GM19239 (cell line): ENCODE measurements around the gene LMNTD1.
"Not testable (repeated sequence)": the region's sequence is repeated elsewhere in the genome, so short reads cannot be mapped to it uniquely, and the experiment has no call there.

ENCODE experiments used
- DNase-seq: peaks from one replicate; pipeline ENCODE4 v3.0.0; 2011; ENCODE audit warnings: low spot score; ENCODE audit not compliant: insufficient read length
- FAIRE-seq: peaks from 2 replicates; lab custom pipeline; 2011; peaks lifted over from hg19 to GRCh38; lab: Jason Lieb, UNC

Gene LMNTD1

DNA sequence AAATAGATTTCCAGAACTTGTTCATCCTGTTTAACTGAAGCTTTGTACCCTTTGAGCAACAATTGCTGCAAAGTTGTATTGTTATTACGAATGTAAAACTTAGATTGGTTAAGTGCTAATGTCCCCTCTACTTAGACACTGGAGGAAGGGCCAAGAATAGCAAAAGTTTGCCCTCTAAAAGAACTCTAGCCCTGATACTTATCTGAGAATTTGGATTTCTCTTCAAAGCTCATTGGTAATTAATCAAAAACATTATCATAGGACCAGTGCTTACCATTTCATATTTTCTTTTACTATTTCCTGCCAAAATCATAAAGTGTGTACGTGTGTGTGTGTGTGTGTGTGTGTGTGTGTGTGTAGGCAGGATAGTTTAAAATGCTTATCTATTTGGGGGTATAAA lies 58.2 kb downstream of the LMNTD1 start:
- no peak for FAIRE-seq
- DNase-seq, result no peak

DNA sequence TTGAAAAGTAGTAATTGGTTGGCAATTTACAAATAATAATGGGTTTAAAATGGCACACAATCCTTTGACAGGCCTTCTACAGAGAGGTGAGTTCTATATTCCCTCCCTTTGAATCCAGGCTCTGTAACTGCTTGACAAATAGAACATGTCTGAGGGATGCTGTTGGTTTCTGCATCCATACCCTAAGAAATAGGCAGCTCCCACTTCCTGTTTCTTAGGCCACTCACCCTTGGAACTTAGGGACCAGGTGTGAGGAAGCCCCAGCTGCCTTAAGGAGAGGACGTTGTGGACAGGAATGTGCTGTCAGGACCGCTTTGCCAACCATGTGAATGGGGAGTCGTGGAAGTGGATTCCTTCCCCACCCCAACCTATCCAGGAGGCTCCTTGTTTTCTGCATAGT lies 59.4 kb downstream of the LMNTD1 start:
- no peak for DNase-seq
- no peak for FAIRE-seq

DNA sequence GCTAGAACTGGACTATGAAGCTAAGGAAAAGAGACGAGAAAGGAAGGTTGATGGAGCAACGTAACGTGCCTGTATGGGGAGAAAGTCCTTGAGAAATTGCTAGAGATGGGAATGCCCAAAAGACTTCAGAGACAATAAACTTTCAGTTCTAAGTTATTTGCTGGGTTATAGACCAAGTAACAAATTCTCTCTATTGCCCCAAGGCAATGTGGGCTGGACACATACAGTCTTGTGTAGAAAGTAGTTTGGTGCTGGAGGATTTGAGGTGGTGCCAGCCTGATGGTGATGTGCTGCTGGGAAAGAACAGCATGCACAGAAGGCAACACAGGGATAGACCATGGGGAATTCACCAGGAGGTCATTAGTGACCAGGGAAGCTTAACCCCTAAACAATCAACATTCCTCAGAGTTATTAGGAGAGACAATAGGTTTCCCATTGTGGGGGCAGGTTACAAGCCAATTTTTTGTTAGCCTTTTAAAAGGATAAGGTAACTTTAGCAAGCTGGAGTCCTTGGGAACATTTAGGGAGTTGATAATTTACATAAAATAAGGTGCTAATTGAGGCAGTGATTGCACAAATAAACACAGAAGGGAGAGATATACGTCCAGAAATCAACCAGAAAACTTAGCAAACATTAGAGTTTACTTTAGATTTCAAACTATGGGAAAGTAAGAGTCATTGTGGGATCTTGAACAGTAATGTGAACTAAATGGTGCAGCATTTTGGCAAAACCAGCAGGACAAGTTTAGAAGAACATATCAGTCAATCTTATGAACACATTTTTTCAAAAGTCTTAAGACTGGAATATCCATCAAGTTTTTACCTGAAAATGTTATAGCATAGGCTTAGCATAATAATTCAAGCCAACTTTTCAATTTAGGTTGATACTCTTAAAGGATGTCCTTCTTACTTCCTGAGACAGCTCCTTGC lies 61.4 kb downstream of the LMNTD1 start:
- no peak for FAIRE-seq
- no peak for DNase-seq

DNA sequence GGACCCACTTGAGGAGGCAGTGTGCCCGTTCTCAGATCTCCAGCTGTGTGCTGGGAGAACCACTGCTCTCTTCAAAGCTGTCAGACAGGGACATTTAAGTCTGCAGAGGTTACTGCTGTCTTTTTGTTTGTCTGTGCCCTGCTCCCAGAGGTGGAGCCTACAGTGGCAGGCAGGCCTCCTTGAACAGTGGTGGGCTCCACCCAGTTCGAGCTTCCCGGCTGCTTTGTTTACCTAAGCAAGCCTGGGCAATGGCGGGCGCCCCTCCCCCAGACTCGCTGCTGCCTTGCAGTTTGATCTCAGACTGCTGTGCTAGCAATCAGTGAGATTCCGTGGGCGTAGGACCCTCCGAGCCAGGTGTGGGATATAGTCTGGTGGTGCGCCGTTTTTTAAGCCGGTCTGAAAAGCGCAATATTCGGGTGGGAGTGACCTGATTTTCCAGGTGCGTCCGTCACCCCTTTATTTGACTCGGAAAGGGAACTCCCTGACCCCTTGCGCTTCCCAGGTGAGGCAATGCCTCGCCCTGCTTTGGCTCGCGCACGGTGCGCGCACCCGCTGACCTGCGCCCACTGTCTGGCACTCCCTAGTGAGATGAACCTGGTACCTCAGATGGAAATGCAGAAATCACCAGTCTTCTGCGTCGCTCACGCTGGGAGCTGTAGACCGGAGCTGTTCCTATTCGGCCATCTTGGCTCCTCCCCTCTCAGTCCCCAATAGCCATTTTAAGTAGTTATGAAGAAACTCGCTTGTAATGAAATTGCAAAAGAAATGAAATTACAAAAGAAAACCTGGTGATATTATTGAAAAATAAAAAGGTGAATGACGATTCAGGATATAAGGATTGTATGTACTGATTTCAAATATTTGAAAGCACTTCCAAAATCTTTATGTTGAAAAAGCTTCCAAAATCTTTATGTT lies 63.9 kb downstream of the LMNTD1 start:
- DNase-seq, FAIRE-seq: not testable (repeated sequence)

DNA sequence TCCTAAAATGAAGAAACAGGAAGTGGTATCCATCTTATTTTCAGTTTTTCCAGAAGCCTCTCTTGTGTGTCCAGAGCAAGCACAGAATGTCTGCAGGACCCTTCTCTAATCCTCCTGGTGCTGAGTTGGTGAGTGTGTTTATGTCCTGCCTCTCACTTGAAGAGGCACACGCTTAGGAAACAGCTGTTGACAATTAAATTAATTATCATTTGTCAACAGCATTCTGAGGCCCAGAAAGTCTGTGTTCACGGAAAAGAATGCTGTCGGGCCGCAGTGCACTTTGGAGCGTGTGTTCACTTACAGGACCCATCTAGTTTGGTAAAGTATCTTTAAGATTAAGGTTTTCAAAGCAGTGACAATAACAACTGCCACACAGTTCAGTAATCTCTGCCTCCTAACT lies 70.5 kb downstream of the LMNTD1 start:
- DNase-seq (no peak), FAIRE-seq (no peak)

DNA sequence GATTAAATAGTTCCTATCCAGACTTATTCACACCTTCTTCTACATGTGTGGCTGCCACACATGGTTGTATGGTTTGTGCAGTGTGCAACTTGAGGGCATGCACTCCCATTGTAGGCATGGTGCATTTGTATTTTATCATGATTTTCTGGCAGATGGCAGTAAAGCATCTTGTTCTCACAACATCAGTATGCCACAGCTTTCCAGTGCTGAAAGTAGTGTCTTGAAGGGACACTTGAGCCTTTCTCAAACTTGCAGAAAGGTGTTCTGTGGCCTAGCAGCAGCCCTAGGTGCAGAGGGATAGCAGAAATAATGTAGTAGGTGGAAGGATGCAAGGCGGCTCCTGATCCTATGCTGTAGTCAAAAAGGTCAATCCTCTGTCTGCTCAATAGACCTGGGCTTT lies 72.9 kb downstream of the LMNTD1 start:
- DNase-seq, result no peak
- no peak for FAIRE-seq

DNA sequence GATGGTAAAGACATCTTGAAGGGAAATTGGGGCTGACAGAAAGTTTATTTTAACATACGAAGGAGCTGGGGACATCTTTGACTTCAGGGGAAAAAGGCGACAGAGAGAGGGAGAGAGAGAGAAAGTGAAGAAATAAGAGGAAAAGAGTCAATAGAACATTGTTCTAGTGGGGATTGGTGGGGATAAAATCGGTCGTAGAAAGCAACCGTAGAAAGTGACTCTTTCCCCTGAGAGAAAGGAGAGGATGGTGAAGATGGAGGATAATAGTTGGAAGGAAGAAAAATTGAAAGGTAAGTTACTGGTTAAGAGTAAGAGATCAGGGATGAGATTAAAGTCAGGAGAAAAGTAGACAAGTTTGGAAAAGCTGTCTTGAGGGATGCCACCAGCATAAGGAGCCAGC lies 75.9 kb downstream of the LMNTD1 start:
- FAIRE-seq, result no peak
- no peak for DNase-seq

DNA sequence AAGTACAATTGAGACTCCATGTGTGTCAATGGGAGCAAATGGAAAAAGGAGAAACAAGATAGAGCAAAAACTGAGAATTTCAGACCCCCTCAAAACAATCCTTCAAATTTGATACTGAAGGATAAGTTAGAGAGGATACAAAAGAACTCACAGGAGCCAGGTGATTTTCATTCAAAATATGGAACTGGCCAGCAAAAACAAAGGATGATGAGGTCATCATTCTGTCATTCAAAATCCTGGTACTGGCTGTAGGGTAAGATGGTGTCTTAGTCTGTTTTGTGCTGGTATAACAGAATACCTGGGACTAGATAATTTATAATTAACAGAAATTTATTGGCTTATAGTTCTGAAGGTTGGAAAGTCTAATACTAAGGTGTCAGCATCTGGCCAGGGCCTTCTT lies 80.6 kb downstream of the LMNTD1 start:
- DNase-seq (no peak), FAIRE-seq (peak; percentile 14)

DNA sequence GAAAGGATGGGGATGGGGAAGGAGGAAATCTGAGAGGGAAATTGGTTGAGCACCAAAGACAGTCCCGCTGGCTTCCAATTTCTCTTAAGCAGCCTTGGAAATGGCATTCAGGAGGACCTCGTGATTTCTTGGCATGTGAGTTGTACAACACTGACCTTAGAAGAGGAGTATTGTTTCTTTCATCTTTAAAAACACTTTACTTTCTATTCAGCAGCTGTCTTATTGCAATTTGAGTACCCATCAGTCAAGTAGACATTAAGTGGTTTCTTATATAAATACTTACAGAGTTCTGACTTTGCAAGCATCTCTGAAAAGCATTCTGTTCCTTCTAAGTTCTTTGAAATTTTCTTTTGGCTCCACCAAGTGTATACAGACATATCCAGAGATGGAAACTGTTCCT lies 83.2 kb downstream of the LMNTD1 start:
- DNase-seq, result no peak
- no peak for FAIRE-seq

DNA sequence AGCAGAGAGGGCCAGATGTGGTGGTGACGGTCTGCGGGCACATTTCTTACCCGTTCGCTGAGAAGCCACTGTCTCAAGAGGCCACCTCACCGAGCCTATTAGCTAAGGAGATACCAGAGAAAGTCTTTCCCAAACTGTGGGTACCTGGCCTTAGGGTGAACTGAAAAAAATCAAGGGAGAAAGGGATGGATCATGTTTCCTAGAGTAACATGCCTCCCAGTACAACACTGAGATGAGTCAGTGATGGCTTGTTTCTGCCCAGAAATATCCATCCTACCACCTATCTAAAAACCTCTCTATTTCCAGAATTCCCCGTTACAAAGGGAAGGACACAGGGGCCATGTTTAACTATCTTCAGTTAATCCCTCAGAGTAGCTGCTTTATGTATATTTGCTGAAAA lies 83.7 kb downstream of the LMNTD1 start:
- FAIRE-seq (no peak), DNase-seq (no peak)

DNA sequence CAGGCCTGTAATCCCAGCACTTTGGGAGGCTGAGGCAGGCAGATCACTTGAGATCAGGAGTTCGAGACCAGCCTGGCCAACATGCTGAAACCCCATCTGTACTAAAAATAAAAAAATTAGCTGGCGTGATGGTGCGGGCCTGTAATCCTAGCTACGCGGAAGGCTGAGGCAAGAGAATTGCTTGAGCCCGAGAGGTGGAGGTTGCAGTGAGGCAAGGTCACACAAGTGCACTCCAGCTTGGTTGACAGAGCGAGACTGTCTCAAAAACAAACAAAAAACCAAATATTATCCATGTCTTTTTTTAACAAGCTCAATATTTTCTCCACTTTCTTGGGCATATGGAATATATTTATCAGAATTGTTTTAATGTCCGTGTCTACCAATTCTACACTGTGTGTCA lies 89.6 kb downstream of the LMNTD1 start:
- DNase-seq, result no peak
- no peak for FAIRE-seq

DNA sequence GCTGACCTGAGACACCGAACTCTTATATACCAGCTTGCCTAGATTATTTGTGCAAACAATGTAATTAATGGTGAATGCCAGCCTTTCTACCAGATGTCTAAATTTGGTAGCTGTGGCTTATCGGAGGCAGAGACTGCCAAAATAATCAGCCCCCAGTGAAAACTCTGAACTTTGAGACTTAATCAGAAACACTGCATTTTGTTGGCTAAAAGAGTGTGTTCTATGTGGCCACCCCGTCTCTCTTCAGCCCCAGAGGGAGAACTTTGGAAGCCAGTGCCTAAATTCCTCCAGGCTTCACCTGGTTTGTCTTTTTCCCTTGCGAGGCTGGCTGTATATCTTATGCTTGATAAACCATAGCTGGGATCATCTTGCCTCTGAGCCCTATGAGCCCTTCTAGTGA lies 90.1 kb downstream of the LMNTD1 start:
- DNase-seq (no peak), FAIRE-seq (no peak)

DNA sequence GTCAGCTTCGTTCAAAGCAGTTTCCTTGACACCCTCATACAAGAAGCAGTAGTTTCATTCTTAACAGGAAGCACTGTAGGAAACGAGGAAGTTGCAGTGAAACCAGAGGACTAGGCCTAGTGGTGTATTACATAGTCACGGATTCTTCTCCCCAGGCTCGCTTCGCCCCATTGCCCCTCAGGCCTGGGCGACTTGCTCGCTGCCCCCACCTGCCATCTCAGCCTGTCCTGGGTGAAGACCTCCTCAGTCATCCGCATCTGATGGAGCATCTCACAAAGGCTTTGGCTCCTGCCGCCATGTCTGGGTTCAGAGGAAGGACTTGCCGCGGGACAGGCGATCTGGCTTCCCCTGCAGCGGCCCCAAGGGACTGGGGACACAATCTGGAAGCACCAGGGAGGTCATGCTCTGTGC lies 93.5 kb downstream of the LMNTD1 start:
- peak; percentile 97 for FAIRE-seq

DNA sequence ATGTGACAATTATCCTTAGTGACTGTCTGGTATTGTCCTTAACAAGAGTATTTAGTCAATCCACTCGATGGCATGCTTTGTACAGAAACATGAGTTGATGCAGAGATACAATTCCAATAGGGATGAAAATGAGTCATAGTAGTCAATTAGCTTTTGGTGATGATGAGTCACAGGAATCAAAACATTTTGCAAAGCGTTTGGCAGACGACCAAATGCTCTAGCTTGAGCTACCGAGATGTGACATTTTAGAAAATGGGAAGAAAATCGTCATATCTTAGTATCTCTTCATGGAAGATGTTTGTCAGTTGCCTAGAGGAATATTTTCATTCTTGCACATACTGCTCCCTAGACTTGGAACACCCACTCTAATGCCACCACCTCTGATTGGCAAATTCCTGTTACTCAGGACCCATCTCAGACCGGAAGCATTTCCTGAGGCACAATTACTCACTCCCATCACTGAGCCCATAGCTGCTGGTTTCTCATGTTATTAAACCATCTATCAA lies 95.0 kb downstream of the LMNTD1 start:
- FAIRE-seq, result no peak
- DNase-seq, result no peak

More for the DNA sequence above, 93.5 kb downstream of the LMNTD1 start:
- DNase-seq, result peak; percentile 40

DNA sequence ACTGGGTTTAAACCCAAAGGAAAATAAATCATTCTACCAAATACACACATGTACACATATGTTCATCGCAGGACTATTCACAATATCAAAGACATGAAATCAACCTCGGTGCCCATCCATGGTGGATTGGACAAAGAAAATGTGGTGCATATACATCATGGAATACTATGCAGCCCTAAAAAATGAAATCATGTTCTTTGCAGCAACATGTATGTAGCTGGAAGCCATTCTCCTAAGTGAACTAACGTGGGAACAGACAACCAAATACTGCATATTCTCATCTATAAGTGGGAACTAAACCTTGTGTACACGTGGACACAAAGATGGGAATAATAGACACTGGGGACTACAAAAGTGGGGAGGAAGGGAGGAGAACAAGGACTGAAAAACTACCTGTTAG lies 96.6 kb downstream of the LMNTD1 start:
- FAIRE-seq, result no peak
- no peak for DNase-seq

DNA sequence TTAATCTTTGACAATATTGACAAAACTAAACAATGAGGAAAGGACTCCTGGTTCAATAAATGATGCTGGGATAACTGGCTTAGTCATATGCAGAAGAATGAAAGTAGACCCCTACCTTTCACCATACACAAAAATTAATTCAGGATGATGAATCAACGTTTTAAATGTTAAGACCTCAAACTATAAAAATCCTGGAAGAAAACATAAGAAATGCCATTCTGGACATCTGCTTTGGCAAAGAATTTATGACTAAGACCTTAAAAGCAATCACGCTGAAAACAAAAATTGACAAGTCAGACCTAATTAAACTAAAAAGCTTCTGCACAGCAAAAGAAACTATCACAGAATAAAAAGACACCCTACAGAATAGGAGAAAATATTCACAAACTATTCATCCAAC lies 97.4 kb downstream of the LMNTD1 start:
- DNase-seq (no peak), FAIRE-seq (no peak)

DNA sequence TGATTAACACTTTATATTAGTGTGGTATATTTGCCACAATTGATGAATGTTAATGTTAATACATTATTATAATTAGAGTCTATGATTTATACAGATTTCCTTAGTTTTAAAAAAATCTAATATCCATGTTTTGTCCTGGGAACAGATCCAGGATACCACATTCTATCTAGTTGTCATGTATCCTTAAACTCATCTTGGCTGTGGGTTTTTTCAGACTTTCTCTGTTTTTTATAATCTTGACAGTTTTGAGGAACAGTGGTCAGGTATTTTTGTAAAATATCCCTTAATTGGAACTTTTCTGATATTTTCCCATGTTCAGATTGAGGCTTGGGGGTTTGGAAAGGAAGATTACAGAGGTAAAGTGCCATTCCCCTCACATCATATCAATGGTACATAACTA lies 104.1 kb downstream of the LMNTD1 start:
- FAIRE-seq (no peak), DNase-seq (no peak)

DNA sequence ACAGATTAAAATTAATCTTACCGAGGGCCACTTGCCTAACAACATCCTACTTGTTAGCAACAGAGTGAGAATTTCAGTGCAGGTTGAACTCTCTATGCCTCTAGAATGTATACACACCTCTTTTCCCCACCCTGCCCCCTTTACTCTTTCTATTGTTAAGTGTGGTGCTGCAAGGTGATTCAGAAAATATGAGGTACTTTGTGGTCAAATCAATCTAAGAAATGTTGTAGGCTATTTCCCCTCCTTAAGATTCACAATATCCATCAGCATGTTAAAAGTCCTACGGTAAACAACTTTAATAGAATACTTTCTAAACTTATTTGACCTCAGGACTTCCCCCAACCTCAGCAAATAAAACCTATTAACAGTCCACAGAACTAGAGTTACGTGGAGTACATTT lies 106.0 kb downstream of the LMNTD1 start:
- DNase-seq (no peak), FAIRE-seq (no peak)

DNA sequence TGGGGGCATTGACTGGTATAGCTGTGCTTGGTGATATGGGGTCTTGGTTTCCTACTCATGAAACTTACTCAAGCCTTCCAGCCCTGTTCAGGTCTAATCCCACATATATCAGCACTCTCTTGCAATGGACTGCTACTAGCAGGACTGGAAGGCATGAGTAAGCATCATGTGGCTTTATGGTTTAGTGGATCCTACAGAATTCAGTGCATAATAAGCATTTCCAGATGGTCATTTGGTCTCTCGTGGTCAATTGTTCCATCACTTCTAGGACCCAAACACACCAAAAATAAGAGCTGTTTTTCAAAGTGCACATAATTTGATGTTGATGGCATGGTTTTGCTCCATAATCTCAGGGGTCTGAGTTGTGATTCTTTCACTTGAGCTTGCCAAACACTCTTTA lies 114.4 kb downstream of the LMNTD1 start:
- FAIRE-seq, result no peak
- DNase-seq, result no peak

DNA sequence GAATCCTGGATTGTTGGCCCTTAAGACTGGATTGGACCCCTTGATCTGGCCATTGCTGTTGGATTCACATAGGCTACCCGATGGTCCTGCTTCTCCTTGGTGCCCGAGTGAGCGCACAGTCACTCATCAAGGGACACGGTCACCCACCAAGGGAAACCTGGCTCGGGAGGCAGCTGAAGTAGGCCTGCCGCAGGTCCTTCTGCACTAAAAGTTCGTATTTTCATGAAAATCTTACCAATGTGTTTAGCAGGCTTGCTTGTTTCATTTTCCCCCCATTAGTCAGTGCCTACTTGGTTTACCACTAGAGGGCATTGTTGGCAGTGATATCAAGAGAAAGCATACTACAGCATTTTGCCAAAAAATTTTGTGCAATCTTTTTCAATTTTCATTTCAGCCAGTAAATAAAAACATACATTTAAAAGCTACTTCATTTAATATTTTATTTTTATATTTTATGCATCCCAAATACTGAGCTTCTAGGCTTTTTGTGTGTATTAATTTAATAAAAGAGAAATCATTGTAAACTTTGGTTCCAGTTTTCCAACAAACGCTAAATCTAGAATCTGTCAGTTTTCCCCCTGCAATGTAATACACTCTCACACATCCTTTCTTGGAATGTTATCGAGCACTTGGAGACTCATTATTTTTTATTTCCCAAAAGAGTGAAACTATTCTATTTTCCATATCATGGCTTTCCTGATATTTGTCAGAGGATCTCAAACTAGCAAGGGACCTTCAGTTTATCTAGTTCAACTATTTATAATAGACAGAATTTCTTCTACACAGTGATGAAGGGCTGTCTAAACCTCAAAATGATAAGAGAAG lies 116.7 kb downstream of the LMNTD1 start:
- peak; percentile 20 for DNase-seq
- FAIRE-seq, result peak; percentile 76
